SK-N-SH (cell line): ENCODE measurements around the gene CPSF3. TPM values are rescaled to one million over a fixed set of nuclear protein-coding genes. Genes with fewer than 3 reads are reported as not detected.

Experiments
- CTCF ChIA-PET: fragments of 300-600, 350-600 bp; formaldehyde crosslinking; extraction: SDS; loops from one replicate; lab custom pipeline; 2021; lab: Yijun Ruan, JAX
- POLR2A ChIA-PET: fragments of 350-600 bp; sonication (Branson Sonifier 250); formaldehyde crosslinking; extraction: SDS; loops from one replicate; lab custom pipeline; 2020; ENCODE audit warnings: antibody characterized with exemption, inconsistent platforms; lab: Yijun Ruan, JAX
- DNase-seq: peaks from one replicate; pipeline ENCODE4 v3.0.0; 2012
- H2AFZ ChIP-seq: fragments of 200-600 bp; sonication (generic); 2 replicates; pipeline ENCODE4 v1.8.1; 2016; ENCODE audit warnings: antibody characterized with exemption, mild to moderate bottlenecking, low read depth
- H3F3A ChIP-seq: fragments of 200-600 bp; sonication (generic); replicated peaks from 2 replicates; pipeline ENCODE3; 2016; ENCODE audit warnings: antibody characterized with exemption, mild to moderate bottlenecking; ENCODE audit not compliant: insufficient read depth
- H3K27ac ChIP-seq, 2 experiments: fragments of 200-500 bp in 1 of 2; fragments of 200-600 bp in 1 of 2; sonication (Bioruptor generic) in 1 of 2; sonication (generic), shearing (Covaris generic) in 1 of 2; 2 replicates each; pipeline versions ENCODE4 v1.5.1 to v1.6.1; 2014 to 2016; ENCODE audit warnings: low read depth in 2 of 2, inconsistent platforms in 1 of 2, low read length in 1 of 2, mild to moderate bottlenecking in 1 of 2, mixed read lengths in 1 of 2
- H3K27me3 ChIP-seq: fragments of 200-600 bp; sonication (generic), shearing (Covaris generic); 2 replicates; pipeline ENCODE4 v1.6.1; 2016; ENCODE audit warnings: mixed run types; ENCODE audit not compliant: insufficient read depth
- H3K36me3 ChIP-seq, 2 experiments: fragments of 200-500 bp in 1 of 2; fragments of 200-600 bp in 1 of 2; sonication (Bioruptor generic) in 1 of 2; sonication (generic) in 1 of 2; replicated peaks in 1 of 2; 2 replicates each; pipeline versions ENCODE3 to v1.5.1; 2014 to 2016; ENCODE audit warnings: low read length in 1 of 2, mild to moderate bottlenecking in 1 of 2; ENCODE audit not compliant: insufficient read depth in 2 of 2, control insufficient read depth in 1 of 2
- H3K4me1 ChIP-seq, 2 experiments: fragments of 200-500 bp in 1 of 2; fragments of 200-600 bp in 1 of 2; sonication (Bioruptor generic) in 1 of 2; sonication (generic), shearing (Covaris generic) in 1 of 2; 2 replicates each; pipeline versions ENCODE4 v1.5.1 to v1.6.1; 2014 to 2016; ENCODE audit warnings: low read depth in 1 of 2, low read length in 1 of 2, mixed run types in 1 of 2; ENCODE audit not compliant: insufficient read depth in 2 of 2, control insufficient read depth in 1 of 2
- H3K4me2 ChIP-seq: fragments of 200-600 bp; sonication (generic), shearing (Covaris generic); 2 replicates; pipeline ENCODE4 v1.6.1; 2017; ENCODE audit warnings: mixed run types
- H3K4me3 ChIP-seq, 2 experiments: fragments of 200-500 bp in 1 of 2; fragments of 200-600 bp in 1 of 2; sonication (Bioruptor generic) in 1 of 2; sonication (generic), shearing (Covaris generic) in 1 of 2; 2 replicates each; pipeline versions ENCODE4 v1.5.1 to v1.8.1; 2014 to 2016; ENCODE audit warnings: low read depth in 2 of 2, inconsistent platforms in 1 of 2, low read length in 1 of 2, mild to moderate bottlenecking in 1 of 2, mixed read lengths in 1 of 2, moderate library complexity in 1 of 2
- H3K79me2 ChIP-seq: fragments of 200-600 bp; sonication (generic); 2 replicates; pipeline ENCODE4 v1.8.1; 2017; ENCODE audit warnings: mild to moderate bottlenecking; ENCODE audit not compliant: insufficient read depth
- H3K9ac ChIP-seq: fragments of 200-600 bp; sonication (generic); 2 replicates; pipeline ENCODE4 v1.6.1; 2017; ENCODE audit warnings: mixed run types
- H3K9me2 ChIP-seq: fragments of 200-600 bp; sonication (generic); 2 replicates; pipeline ENCODE4 v1.6.1; 2017; ENCODE audit warnings: mixed run types
- H3K9me3 ChIP-seq: fragments of 200-600 bp; sonication (generic); 2 replicates; pipeline ENCODE4 v1.6.1; 2017; ENCODE audit warnings: mixed run types, mild to moderate bottlenecking, moderate library complexity
- H4K20me1 ChIP-seq: fragments of 200-600 bp; sonication (generic); 2 replicates; pipeline ENCODE4 v1.6.1; 2017; ENCODE audit warnings: mild to moderate bottlenecking, mixed run types; ENCODE audit not compliant: insufficient read depth
- ELF1 ChIP-seq: IDR thresholded peaks from 2 replicates; pipeline ENCODE4 v1.4.0; 2012
- EP300 ChIP-seq, 2 experiments: IDR thresholded peaks; 2 replicates each; pipeline versions ENCODE4 v1.4.0 to v1.6.1; 2012; ENCODE audit warnings: borderline replicate concordance in 1 of 2, low read depth in 1 of 2, low read length in 1 of 2
- FOSL2 ChIP-seq: IDR thresholded peaks from 2 replicates; pipeline ENCODE4 v1.4.0; 2012; ENCODE audit warnings: low read depth, mild to moderate bottlenecking, moderate library complexity, borderline replicate concordance
- FOXM1 ChIP-seq: IDR thresholded peaks from 2 replicates; pipeline ENCODE4 v1.4.0; 2012; ENCODE audit warnings: low read depth, mild to moderate bottlenecking
- GABPA ChIP-seq: IDR thresholded peaks from 2 replicates; pipeline ENCODE4 v1.4.0; 2012; ENCODE audit warnings: low read depth, mild to moderate bottlenecking
- GATA2 ChIP-seq: sonication (generic); formaldehyde crosslinking; IDR thresholded peaks from 2 replicates; pipeline ENCODE4 v1.5.0; 2020; ENCODE audit warnings: mild to moderate bottlenecking, missing genetic modification reagents
- MAX ChIP-seq: IDR thresholded peaks from 2 replicates; pipeline ENCODE4 v1.4.0; 2012; ENCODE audit warnings: low read depth
- MEF2A ChIP-seq: IDR thresholded peaks from 2 replicates; pipeline ENCODE4 v1.4.0; 2012; ENCODE audit warnings: low read depth, borderline replicate concordance
- MXI1 ChIP-seq: IDR thresholded peaks from 2 replicates; pipeline ENCODE4 v1.6.1; 2012; ENCODE audit warnings: mild to moderate bottlenecking, low read depth, low read length, improper control_type of control experiment
- NFIC ChIP-seq: IDR thresholded peaks from 2 replicates; pipeline ENCODE4 v1.4.0; 2012; ENCODE audit warnings: borderline replicate concordance
- NRF1 ChIP-seq: IDR thresholded peaks from 2 replicates; pipeline ENCODE4 v1.6.1; 2012; ENCODE audit warnings: low read depth, mild to moderate bottlenecking, low read length
- POLR2AphosphoS5 ChIP-seq: IDR thresholded peaks from 2 replicates; pipeline ENCODE4 v1.6.1; 2012; ENCODE audit warnings: low read depth, low read length
- RAD21 ChIP-seq: IDR thresholded peaks from 2 replicates; pipeline ENCODE4 v1.6.1; 2012; ENCODE audit warnings: mild to moderate bottlenecking, low read length
- REST ChIP-seq: IDR thresholded peaks from 2 replicates; pipeline ENCODE4 v1.6.1; 2012; ENCODE audit warnings: mild to moderate bottlenecking, low read depth, low read length, moderate library complexity
- RFX5 ChIP-seq: IDR thresholded peaks from 2 replicates; pipeline ENCODE4 v1.6.1; 2012; ENCODE audit warnings: mild to moderate bottlenecking, improper control_type of control experiment, low read length
- TAF1 ChIP-seq: IDR thresholded peaks from 2 replicates; pipeline ENCODE4 v1.6.1; 2012; ENCODE audit warnings: low read depth, mild to moderate bottlenecking, low read length, moderate library complexity, borderline replicate concordance
- TEAD4 ChIP-seq: IDR thresholded peaks from 2 replicates; pipeline ENCODE4 v1.4.0; 2012; ENCODE audit warnings: mild to moderate bottlenecking, borderline replicate concordance; ENCODE audit not compliant: insufficient read depth
- USF1 ChIP-seq: IDR thresholded peaks from 2 replicates; pipeline ENCODE4 v1.4.0; 2012; ENCODE audit warnings: low read depth, borderline replicate concordance
- USF2 ChIP-seq: fragments of 150-350 bp; IDR thresholded peaks from 2 replicates; pipeline ENCODE4 v1.6.1; 2017; ENCODE audit warnings: antibody characterized with exemption, low read length, low read depth, borderline replicate concordance
- WGBS: methylation state at CpG from one replicate; pipeline ENCODE4 v1.1.6; 2017; ENCODE audit warnings: low lambda C conversion rate; 5-methylcytosine and 5-hydroxymethylcytosine counted together
- polyA plus RNA-seq, 3 experiments: library from polyadenylated mRNA; depleted of rRNA; stranded (reverse); fragments of >200 nt; gene quantifications; 2 replicates each; pipeline ENCODE4 v1.2.3, GENCODE V29; 2012

CPSF3 gene
- polyA plus RNA-seq, 1 of the 3 experiments (the other 2 are of a cell fraction), result 34.2 TPM

GRCh38 chr2:9390991-9391390 is 32.5 kb upstream of the CPSF3 start:
- CTCF ChIA-PET, result no interaction called here
- no peaks in the 10 kb centered on the region for H4K20me1 ChIP-seq
- no peaks in the 10 kb centered on the region for H3K9me2 ChIP-seq
- 94% methylated on average over 19 of the region's 19 CpGs for WGBS
- no peak overlapping the region for H3K27ac ChIP-seq
- no peaks in the 10 kb centered on the region for H3K9me3 ChIP-seq
- no peak overlapping the region for H2AFZ ChIP-seq
- H3K4me3 ChIP-seq, result no peak overlapping the region
- no peak overlapping the region for H3K9ac ChIP-seq
- peaks cover 0 to 7% of the 10 kb centered on the region in 2 experiments; a peak in 2 of 4 replicates for H3K4me1 ChIP-seq
- H3K27me3 ChIP-seq, result no peaks in the 10 kb centered on the region
- peaks cover 2% of the 10 kb centered on the region; the same call in 1 of the 2 replicates for H3K79me2 ChIP-seq
- no peak for DNase-seq
- TF ChIP-seq USF2 (no peak), GABPA (no peak), RAD21 (no peak), MXI1 (no peak), MAX (no peak), GATA2 (CRISPR knock-in tag) (no peak), EP300 (IDR thresholded peaks at IDR 0.05; ENCODE audit: borderline replicate concordance in 1 of 2, low read depth in 1 of 2, low read length in 1 of 2) (no peak), MEF2A (no peak), NFIC (no peak), FOSL2 (no peak), POLR2AphosphoS5 (no peak), USF1 (no peak), FOXM1 (no peak), TAF1 (no peak), RFX5 (no peak), NRF1 (no peak), TEAD4 (no peak), ELF1 (no peak), REST (no peak)
- H3F3A ChIP-seq, result no peaks in the 10 kb centered on the region
- POLR2A ChIA-PET, result no interaction called here
- peaks cover 69 to 76% of the 10 kb centered on the region in 2 experiments for H3K36me3 ChIP-seq
- no peak overlapping the region for H3K4me2 ChIP-seq
